ENCODE measurements around the gene ADAM10.
A peak's percentile ranks its signal among the peaks of the same experiment; 100 is the strongest.

The ADAM10 gene

DNA sequence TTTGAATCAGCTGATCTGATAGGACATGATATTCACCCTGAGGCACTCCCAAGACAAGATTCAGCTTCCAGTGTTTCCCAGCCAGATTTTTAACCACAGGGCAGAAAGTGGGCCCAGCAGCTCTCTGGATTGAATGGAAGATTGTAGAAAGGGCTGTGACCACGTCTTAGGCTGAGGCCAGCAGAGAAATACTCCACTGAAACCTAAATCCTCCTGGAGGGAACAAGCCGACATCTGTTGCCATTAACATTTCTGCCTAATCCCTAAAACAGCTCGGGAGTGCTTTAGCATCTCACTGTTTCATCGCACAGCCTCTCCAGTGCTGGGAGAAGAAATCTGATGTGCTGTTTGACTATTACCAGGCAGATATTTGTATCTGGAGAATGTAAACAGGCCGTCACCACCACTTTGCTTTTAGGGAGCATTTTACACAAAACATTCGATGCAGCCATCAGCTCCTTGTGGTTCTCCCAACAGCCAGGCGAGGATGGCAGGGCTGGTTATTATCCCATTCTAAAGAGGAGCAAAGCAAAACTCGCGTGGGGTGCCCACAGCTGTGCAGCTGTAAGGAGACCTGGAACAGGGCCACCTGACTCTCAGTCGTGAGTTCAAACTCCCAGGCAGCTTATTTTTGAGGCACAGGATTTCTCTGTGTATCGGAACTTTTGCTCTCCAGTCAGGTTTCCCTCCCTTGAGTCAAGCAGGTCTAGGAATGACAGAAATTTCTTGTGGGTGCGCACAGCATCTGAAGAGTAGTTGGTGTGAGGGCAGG lies 200.3 kb downstream of the ADAM10 start:
- H3K4me3 ChIP-seq (ENCODE audit: low read depth, low read length) = no peak overlapping the region
- in situ Hi-C loops (cut with HindIII; ENCODE audit: low sequenced_read_pairs) = no loop called here
- no peak for DNase-seq (ENCODE audit: low read depth, low spot score)
- TF ChIP-seq, protein P1, sequence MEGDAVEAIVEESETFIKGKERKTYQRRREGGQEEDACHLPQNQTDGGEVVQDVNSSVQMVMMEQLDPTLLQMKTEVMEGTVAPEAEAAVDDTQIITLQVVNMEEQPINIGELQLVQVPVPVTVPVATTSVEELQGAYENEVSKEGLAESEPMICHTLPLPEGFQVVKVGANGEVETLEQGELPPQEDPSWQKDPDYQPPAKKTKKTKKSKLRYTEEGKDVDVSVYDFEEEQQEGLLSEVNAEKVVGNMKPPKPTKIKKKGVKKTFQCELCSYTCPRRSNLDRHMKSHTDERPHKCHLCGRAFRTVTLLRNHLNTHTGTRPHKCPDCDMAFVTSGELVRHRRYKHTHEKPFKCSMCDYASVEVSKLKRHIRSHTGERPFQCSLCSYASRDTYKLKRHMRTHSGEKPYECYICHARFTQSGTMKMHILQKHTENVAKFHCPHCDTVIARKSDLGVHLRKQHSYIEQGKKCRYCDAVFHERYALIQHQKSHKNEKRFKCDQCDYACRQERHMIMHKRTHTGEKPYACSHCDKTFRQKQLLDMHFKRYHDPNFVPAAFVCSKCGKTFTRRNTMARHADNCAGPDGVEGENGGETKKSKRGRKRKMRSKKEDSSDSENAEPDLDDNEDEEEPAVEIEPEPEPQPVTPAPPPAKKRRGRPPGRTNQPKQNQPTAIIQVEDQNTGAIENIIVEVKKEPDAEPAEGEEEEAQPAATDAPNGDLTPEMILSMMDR (IDR thresholded peaks at IDR 0.05; ENCODE audit: low read depth, low read length) = no peak

DNA sequence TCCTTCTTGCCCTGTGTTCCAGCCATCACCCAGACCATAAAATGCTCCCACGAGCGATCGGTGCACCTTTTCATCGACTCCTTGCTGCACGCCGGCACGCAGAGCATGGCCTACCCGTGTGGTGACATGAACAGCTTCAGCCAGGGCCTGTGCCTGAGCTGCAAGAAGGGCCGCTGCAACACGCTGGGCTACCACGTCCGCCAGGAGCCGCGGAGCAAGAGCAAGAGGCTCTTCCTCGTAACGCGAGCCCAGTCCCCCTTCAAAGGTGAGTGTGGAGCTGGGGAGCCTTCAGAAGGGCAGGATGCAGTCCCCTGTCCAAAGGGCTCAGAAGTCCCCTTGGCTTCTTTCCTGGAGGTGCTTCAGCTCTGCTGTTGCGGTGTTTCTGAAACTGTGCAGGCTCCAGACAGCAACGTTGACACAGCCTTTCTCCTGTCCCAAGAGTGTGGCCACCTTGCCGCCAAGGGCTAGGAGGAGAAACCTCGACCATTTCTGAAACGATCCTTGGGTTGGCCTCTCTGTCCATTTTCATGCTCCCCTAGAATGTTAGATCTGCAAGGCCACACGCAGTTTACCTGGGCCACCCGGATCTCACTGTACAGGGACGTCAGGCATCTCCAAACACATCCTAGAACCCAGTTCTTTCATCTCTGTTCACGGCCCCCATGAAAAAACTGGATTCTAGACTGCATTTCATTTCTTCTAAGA lies 201.0 kb downstream of the ADAM10 start:
- H3K4me3 ChIP-seq (ENCODE audit: low read depth, low read length) = no peak overlapping the region
- TF ChIP-seq, protein P1 (IDR thresholded peaks at IDR 0.05; ENCODE audit: low read depth, low read length) = no peak
- no peak for DNase-seq (ENCODE audit: low read depth, low spot score)
- in situ Hi-C loops (cut with HindIII; ENCODE audit: low sequenced_read_pairs) = no loop called here

DNA sequence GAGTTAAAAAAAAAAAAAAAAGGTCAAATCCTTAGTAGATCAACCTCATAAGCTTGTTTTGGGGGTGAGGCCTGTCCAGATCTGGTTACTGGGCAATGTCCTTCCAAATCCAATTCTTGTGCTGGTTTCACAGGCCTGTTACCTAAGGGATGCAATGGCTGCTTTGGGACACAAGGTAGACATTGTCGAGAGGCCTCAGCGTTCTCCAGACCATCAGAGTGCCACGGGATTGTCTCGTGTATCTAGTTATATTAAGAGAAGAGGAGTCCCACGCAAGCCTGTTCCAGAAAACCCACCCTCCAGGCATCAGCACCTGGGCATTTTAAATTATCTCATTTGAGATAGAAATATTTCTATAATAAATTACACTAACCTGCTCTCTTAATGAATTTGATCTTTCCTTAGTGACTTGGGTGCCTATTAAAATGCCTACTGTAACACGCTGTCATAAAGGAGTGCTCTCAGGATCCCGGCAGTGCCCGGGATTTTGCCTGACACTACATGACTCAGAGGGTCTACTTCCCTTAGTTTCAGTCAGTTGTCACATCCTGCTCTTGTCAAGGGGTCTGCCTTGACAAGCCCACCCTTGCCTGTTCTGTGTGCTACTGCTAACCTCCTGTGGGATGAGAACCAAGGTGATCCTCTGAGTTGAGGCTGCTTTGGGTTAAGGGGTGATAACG lies 201.7 kb downstream of the ADAM10 start:
- TF ChIP-seq, protein P1 (IDR thresholded peaks at IDR 0.05; ENCODE audit: low read depth, low read length) = no peak
- in situ Hi-C loops (cut with HindIII; ENCODE audit: low sequenced_read_pairs) = no loop called here
- H3K4me3 ChIP-seq (ENCODE audit: low read depth, low read length) = no peak overlapping the region
- no peak for DNase-seq (ENCODE audit: low read depth, low spot score)

DNA sequence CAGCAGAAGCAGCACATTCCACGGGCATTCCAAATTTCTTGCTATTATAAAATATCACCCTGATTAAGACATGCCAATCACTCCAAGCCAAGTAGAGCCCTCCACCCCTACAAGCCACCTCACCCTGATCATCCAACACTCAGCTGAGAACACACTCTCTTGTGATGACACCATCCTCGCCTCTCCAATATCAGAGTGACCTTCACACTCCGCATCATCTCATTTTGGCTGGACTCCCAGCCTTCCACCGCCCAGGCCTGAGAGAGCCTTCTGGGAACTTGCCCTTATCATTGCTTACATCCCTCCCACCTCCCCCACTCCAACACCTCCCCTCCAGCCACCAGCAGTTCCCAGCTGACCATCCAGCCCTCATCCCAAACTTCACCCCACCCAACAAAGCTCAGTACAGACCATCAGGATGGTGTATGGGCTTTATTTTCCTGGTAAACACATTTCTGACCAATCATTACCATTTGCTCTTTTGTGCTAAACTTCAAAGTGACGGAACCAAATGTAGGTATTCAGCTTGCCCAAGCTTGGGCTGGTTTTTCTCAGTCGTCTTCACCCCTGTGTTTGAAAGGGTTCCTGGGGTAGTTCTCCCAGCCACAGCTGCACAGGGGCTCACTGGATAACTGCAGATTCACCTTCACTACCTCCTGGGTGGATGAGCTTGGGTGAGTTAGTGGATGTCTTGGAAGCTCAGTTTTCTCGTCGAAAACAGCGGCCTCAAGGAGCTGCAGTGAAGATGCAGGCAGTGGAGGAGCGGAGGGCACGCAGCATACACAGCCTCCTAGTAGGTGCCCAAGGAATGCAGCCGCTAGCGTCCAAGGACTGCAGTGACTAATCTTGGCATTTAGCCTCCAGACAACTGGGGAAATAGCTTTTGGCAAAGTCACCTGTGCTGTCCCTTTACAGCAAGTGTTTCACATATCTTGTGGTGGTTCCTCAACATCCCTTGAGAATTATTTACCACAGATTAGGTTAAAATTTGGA lies 202.6 kb downstream of the ADAM10 start:
- peak; percentile 90 for DNase-seq (ENCODE audit: low read depth, low spot score)
- in situ Hi-C loops (cut with HindIII; ENCODE audit: low sequenced_read_pairs) = no loop called here
- H3K4me3 ChIP-seq (ENCODE audit: low read depth, low read length) = no peak overlapping the region
- TF ChIP-seq, protein P1 (IDR thresholded peaks at IDR 0.05; ENCODE audit: low read depth, low read length) = no peak

DNA sequence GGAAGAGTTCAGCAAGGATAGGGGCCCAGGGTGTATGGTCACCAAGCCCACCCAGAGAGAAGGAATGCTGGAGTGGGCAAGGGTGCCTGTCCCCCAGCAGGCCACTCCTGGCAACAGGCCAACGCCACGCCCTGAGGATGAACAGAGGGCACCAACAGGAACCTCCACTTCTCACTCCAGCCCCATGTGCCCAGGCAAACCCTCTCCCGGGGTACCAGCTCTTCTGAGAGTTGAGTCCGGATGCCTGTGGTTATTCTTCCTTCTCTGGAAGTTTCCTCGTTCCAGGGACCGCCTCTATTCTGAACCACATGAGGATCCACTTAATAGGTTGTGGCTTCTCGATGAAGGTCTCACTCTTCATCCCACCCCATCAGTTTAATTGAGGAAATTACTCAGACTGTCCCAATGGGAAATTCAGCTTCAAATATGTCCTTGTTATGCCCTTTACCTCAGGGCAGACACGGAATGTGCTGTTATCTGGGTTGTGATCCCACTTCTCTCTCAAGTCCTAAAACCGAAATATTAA lies 203.4 kb downstream of the ADAM10 start:
- no peak for DNase-seq (ENCODE audit: low read depth, low spot score)
- no peak overlapping the region for H3K4me3 ChIP-seq (ENCODE audit: low read depth, low read length)
- TF ChIP-seq, protein P1 (IDR thresholded peaks at IDR 0.05; ENCODE audit: low read depth, low read length) = no peak
- in situ Hi-C loops (cut with HindIII; ENCODE audit: low sequenced_read_pairs) = no loop called here

Measured in astrocyte of the spinal cord (primary cell).